HG03460 (cell line): ENCODE results near the gene ZNF565.
"Not testable (repeated sequence)": the region's sequence is repeated elsewhere in the genome, so short reads cannot be mapped to it uniquely, and the experiment has no call there.

Source experiments
- ATAC-seq: cut with Tn5 transposase; IDR thresholded peaks from one replicate; pipeline ENCODE4 v1.9.1; 2021; ENCODE audit not compliant: unreplicated experiment

ZNF565 gene

DNA sequence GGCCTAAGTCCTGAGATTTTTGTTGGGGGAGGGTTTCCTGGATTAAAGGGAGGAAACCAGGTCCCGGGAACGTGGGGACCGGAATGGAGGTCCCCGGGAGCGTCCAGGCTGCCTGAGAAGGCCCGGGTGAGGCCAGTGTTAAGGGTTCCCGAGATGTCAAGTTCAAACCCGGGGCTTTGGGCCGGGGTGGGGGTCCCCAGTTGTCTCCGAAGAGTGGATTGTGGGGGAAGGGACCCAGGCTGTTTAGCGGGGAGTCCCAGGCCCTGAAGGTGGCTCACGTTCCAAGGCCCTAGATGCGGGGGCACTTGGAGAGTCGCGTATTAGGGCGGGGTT lies 62.5 kb downstream of the ZNF565 start:
- ATAC-seq: no peak

DNA sequence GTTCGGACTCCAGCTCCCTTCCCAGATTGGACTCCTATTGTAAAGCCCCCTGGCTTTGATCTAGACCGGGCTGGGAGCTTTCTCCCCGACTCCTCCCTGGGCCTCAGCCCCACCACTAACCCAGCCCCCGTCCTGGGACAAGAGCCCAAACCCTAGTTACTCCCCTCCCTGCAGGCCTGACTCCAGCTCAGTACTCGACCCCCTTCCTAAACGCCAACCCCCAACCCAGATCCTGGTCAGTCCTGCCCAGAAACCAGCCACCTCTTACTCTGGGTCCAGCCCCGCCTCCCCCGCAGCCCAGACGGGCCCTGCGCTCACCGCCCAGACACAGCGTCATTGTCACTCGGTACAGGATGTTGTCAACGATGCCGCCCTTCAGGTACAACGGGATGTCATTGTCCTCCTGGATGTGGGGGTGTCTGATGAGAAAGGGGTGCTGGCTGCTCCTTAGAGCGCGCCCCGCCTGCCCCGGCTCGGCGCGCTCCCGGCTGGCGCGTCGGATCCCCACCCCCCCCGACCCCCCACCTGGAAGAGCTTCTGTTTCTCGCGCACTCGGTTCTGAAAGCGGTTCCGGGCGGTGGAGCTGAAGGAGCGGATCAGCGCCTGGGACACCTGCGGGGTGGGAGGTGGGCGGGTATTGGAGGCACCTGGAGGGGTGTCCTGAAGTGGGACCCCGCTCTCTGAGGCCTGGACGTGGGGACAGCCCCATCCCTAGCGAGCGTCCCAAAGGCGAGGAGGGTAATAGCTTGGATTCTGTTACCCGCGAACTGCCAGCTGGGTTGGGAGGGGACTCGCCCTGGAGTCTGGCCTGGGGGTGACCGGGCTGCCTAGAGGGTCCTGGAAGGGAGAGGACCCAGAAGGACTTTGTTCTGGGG lies 63.1 kb downstream of the ZNF565 start:
- ATAC-seq: no peak

DNA sequence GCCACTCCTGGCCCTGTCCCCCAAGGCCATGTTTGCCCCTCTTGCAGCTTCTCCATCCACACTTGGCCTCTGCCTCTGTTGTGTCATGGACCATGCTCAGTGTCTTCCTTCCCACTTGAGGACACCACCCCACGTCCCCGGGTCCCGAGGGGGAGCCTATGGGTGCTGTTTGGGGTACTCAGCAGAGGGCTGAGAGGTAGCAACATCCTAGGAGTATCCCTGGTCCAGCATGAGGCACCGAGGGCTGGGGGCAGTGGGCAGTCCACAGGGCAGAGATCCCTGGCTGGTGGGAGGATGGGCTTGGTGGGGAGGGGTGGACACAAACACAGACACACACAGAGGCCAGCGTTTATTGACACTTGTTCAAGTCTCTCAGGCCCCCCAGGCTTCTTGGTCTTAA lies 63.9 kb downstream of the ZNF565 start:
- ATAC-seq: no peak

GRCh38 chr19:36149673-36150406 lies 64.6 kb downstream of the ZNF565 start:
- no peak for ATAC-seq

DNA sequence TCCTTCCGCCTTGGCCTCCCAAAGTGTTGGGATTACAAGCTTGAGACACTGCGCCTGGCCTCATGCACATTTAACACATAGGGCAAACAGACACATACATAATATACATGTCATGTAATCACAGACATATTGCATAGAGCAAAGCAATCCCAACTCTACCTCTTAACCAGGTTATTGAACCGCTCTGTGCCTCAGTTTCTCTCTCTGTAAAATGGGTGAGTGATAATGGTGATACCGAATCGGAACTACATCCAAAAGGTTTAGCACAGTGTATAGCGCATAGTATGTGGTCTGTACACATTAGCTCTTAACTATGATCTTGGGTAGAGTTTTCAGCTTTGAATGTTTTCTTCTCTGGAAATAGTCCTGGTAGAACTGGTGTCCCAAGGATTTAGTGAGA lies 69.8 kb downstream of the ZNF565 start:
- no peak for ATAC-seq

DNA sequence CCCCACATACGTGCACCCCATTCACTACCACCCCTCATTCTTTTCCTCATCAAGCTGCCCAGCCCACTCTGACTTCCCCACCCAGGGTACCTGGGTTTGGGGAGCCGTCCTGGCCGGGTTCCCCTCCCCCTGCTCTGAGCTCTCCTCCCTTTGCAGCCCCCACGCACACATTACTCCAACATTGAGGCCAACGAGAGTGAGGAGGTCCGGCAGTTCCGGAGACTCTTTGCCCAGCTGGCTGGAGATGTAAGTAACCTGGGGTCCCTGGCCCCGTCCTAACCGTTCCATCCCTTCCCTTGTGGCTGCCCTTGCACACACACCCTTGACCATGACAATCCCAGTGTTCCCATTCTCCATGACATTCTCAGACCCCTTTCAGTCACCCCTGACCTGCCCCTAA lies 72.0 kb downstream of the ZNF565 start:
- no peak for ATAC-seq

DNA sequence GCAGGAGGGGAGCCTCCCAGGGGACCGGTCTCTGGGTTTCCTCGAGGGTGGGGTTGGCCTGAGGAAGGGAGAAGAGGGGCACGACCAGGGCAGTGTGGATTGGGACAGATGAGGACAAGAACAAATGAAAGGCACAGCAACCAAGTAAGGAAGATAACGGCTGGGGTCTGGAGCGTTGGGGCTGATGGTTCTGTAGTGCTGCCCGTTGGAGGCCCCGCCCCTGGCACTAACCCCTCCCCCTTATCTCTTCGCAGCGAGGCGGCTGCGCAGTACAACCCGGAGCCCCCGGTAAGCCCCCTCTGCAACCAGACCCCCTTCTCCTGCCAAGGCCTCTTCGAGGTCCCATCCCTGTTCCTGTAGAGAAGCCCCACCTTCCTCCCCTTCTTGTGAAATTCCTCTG lies 72.4 kb downstream of the ZNF565 start:
- ATAC-seq: no peak

DNA sequence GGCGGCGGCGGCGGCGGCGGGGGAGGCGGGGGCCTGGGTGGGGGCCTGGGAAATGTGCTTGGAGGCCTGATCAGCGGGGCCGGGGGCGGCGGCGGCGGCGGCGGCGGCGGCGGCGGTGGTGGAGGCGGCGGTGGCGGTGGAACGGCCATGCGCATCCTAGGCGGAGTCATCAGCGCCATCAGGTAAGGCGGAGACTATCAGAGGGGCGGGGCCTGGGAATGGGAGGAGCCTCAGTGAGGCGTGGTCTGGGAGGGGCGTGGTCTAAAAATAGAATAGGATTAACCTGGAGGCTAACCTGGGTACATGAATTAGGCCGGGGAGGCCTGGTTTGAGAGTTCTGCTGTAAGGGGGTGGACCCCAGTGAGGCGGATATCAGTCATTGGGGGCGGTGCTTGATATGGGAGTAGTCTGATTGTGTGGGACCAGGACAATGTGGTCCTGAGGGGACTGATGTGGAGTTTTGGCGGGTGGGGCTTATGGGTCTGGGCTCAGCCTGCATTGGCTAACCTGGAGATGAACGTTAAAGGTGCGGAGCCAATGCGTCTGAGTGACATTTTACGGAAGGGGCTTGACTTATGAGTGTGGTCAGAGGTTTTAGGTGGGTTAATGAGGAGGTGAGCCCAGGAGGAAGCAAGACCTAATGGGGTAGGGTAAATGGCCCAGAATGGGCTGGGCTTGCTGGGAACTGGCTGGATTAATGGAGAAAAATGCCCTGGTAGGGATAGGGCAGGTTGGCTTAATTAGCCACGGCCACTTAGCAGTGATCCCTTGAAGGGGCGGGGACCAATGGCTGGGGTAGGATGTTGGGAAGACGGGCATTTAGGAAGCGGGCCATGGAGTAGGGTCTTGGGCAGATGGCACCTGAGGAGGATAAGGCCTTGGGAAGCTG lies 73.2 kb downstream of the ZNF565 start:
- ATAC-seq: peak; percentile 42

GRCh38 chr19:36140304-36141038 lies 74.0 kb downstream of the ZNF565 start:
- ATAC-seq: peak; percentile 3

DNA sequence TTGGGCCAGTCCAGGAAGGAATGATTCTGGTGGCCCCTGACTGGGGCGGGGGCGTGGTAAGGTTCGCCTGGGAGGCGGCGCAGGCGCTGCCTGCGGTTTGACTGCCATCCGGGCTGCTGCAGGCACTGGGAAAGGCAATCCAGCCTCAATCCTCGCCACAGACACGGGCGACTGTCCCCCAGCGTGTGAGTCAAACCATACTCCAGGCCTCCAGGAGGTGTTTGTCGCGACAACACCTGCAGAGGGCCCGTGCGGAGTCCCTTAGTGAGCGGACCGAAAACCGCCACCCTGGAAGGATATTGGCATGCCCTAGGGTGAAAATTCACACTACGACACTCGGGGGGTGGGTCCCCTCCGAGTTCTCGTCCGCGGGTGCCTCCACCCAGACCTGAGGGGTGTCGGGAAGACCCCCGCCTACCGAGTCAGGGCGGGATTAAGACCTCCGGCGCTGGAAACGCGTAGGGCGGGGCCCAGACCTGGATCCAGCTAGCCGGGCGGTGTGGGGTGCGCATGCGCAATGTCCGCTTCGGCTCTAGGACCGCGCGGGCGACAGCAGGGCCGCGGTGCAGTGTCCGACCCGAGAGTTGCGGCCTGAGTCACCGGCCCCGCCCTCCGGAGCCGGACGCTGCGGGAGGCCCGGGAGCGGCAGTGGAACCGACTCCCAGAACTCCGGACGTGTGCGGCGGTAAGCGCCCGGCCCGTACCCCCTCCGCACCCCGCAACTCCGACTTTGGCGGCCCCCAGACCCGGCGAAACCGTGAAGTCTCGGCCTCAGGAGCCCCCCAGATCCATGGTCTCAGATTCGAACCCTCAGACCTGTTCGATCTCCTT lies 74.8 kb downstream of the ZNF565 start, which contains the start of gene CAPNS1:
TSS of gene CAPNS1 (plus strand) at position 594 of the 831 bp plus-strand sequence. CDS start 946 bp downstream, outside the sequence.
- ATAC-seq: peak; percentile 74

DNA sequence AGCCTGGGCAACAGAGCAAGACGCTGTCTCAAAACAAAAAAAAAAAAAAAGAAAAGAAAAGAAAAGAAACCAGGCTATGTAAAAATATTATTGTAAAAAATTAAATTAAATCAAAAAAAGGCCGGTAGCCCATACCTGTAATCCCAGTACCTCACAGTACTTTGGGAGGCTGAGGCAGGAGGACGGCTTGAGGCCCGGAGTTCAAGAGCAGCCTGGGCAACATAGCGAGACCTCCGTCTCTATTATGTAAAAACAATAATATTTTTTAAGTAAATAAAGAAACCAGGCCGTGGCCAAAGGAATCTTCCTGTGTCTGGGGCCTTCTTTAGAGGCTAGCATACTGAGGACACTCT lies 75.4 kb downstream of the ZNF565 start:
- ATAC-seq: no peak

- no peak for ATAC-seq
Measured at GRCh38 chr19:36136964-36137686, 77.3 kb downstream of the ZNF565 start.

- not testable (repeated sequence) for ATAC-seq
Measured at GRCh38 chr19:36134867-36135266, 79.6 kb downstream of the ZNF565 start.
